Measurements from ENCODE around the gene ABCA2. TPM values are rescaled to one million over a fixed set of nuclear protein-coding genes. Genes with fewer than 3 reads are reported as not detected.

ABCA2 gene
- total RNA-seq, 1 donor from 2014 or later: 2.7 TPM

GRCh38 chr9:137076636-137077009 lies 48.6 kb upstream of the ABCA2 start:
- no peak for DNase-seq (ENCODE audit: low spot score)

GRCh38 chr9:137075275-137075775 lies 47.3 kb upstream of the ABCA2 start:
- Mint-ChIP-seq H3K27ac (no peak overlapping the region), H3K9me3 (no peaks in the 10 kb centered on the region), H3K4me1 (peaks cover 11% of the 10 kb centered on the region), H3K36me3 (no peaks in the 10 kb centered on the region), H3K27me3 (ENCODE audit: insufficient read depth, low read depth) (peaks cover 51% of the 10 kb centered on the region), H3K4me3 (no peak overlapping the region)
- Histone ChIP-seq H3K9ac (no peak overlapping the region), H3K4me1 (peaks cover 13% of the 10 kb centered on the region), H3F3A (ENCODE audit: low read depth) (peaks cover 32% of the 10 kb centered on the region), H3K36me3 (no peaks in the 10 kb centered on the region), H3K27ac (no peak overlapping the region), H3K27me3 (peaks cover 80% of the 10 kb centered on the region), H3K4me3 (no peak overlapping the region), H4K20me1 (ENCODE audit: low read depth) (peaks cover 21% of the 10 kb centered on the region), H3K79me2 (ENCODE audit: low read depth) (no peaks in the 10 kb centered on the region), H3K4me2 (no peak overlapping the region), H2AFZ (replicated peaks) (no peak overlapping the region), H3K9me3 (ENCODE audit: low read depth) (no peaks in the 10 kb centered on the region)
- DNase-seq (ENCODE audit: low spot score): no peak
- TF ChIP-seq, protein P1, sequence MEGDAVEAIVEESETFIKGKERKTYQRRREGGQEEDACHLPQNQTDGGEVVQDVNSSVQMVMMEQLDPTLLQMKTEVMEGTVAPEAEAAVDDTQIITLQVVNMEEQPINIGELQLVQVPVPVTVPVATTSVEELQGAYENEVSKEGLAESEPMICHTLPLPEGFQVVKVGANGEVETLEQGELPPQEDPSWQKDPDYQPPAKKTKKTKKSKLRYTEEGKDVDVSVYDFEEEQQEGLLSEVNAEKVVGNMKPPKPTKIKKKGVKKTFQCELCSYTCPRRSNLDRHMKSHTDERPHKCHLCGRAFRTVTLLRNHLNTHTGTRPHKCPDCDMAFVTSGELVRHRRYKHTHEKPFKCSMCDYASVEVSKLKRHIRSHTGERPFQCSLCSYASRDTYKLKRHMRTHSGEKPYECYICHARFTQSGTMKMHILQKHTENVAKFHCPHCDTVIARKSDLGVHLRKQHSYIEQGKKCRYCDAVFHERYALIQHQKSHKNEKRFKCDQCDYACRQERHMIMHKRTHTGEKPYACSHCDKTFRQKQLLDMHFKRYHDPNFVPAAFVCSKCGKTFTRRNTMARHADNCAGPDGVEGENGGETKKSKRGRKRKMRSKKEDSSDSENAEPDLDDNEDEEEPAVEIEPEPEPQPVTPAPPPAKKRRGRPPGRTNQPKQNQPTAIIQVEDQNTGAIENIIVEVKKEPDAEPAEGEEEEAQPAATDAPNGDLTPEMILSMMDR (IDR thresholded peaks at IDR 0.05): no peak
- TF ChIP-seq EZH2phosphoT487 (IDR thresholded peaks at IDR 0.05) (no peak), EZH2 (IDR thresholded peaks at IDR 0.05) (no peak)

More at GRCh38 chr9:137076636-137077009, 48.6 kb upstream of the ABCA2 start:
- Histone ChIP-seq H3K27ac (no peak overlapping the region), H3F3A (ENCODE audit: low read depth) (peaks cover 22% of the 10 kb centered on the region), H2AFZ (replicated peaks) (no peak overlapping the region), H3K27me3 (peaks cover 86% of the 10 kb centered on the region), H3K4me2 (peak overlapping the region; percentile 79), H3K36me3 (no peaks in the 10 kb centered on the region), H3K79me2 (ENCODE audit: low read depth) (no peaks in the 10 kb centered on the region), H4K20me1 (ENCODE audit: low read depth) (peaks cover 21% of the 10 kb centered on the region), H3K4me1 (peaks cover 7% of the 10 kb centered on the region), H3K9me3 (ENCODE audit: low read depth) (no peaks in the 10 kb centered on the region), H3K4me3 (no peak overlapping the region), H3K9ac (no peak overlapping the region)
- Mint-ChIP-seq H3K36me3 (no peaks in the 10 kb centered on the region), H3K4me1 (peaks cover 5% of the 10 kb centered on the region), H3K27me3 (ENCODE audit: insufficient read depth, low read depth) (peaks cover 46% of the 10 kb centered on the region), H3K27ac (no peak overlapping the region), H3K9me3 (no peaks in the 10 kb centered on the region), H3K4me3 (peak overlapping the region; percentile 77)
- TF ChIP-seq EZH2 (IDR thresholded peaks at IDR 0.05) (peak; percentile 74), EZH2phosphoT487 (IDR thresholded peaks at IDR 0.05) (peak; percentile 60)
- TF ChIP-seq, protein P1 (IDR thresholded peaks at IDR 0.05): no peak

- no peak overlapping the region for H3K4me3 ChIP-seq
- H3K27me3 ChIP-seq: peaks cover 79% of the 10 kb centered on the region
- Mint-ChIP-seq H3K4me1 (peaks cover 9% of the 10 kb centered on the region), H3K27ac (no peak overlapping the region), H3K9me3 (no peaks in the 10 kb centered on the region), H3K36me3 (no peaks in the 10 kb centered on the region), H3K4me3 (no peak overlapping the region), H3K27me3 (ENCODE audit: insufficient read depth, low read depth) (peaks cover 47% of the 10 kb centered on the region)
- no peak overlapping the region for H3K27ac ChIP-seq
- no peaks in the 10 kb centered on the region for H3K9me3 ChIP-seq (ENCODE audit: low read depth)
- no peak for TF ChIP-seq EZH2 (IDR thresholded peaks at IDR 0.05)
- H3K4me2 ChIP-seq: no peak overlapping the region
- no peak for DNase-seq (ENCODE audit: low spot score)
- no peaks in the 10 kb centered on the region for H3K79me2 ChIP-seq (ENCODE audit: low read depth)
- no peaks in the 10 kb centered on the region for H3K36me3 ChIP-seq
- H3K4me1 ChIP-seq: peaks cover 13% of the 10 kb centered on the region
- no peak overlapping the region for H2AFZ ChIP-seq (replicated peaks)
- H4K20me1 ChIP-seq (ENCODE audit: low read depth): peaks cover 21% of the 10 kb centered on the region
- no peak overlapping the region for H3K9ac ChIP-seq
- peaks cover 32% of the 10 kb centered on the region for H3F3A ChIP-seq (ENCODE audit: low read depth)
These were observed 46.7 kb upstream of the ABCA2 start for GRCh38 chr9:137074657-137075274.

DNA sequence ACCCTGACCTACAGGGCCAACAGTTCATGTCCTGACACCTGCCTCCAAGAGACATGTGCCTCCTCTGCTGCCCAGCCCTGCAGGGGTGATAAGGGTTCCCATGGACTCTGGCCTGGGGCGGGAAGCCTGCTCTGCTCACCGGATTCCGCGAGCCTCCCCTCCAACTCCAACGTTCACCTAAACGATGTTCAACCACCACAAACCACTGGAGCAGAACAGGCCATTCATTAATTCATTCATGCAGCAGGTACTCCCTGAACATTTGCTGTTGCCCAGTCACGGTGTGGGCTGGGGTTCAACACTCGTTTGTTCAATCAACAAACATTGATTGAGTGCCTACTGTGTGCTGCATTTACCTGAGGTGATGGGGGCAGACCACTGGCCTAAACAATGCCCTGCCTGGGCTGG lies 46.0 kb upstream of the ABCA2 start:
- no peak overlapping the region for H3K27ac Mint-ChIP-seq
- peaks cover 18% of the 10 kb centered on the region for H3K4me1 ChIP-seq

More for the DNA sequence above, 46.0 kb upstream of the ABCA2 start:
- TF ChIP-seq, protein P1 (IDR thresholded peaks at IDR 0.05): no peak
- no peak for TF ChIP-seq EZH2phosphoT487 (IDR thresholded peaks at IDR 0.05)
- no peak for TF ChIP-seq EZH2 (IDR thresholded peaks at IDR 0.05)
- H3F3A ChIP-seq (ENCODE audit: low read depth): peaks cover 26% of the 10 kb centered on the region
- H3K9me3 ChIP-seq (ENCODE audit: low read depth): no peaks in the 10 kb centered on the region
- no peaks in the 10 kb centered on the region for H3K36me3 ChIP-seq
- H3K9ac ChIP-seq: no peak overlapping the region
- H3K27ac ChIP-seq: no peak overlapping the region
- H3K9me3 Mint-ChIP-seq: no peaks in the 10 kb centered on the region
- peaks cover 79% of the 10 kb centered on the region for H3K27me3 ChIP-seq
- H3K27me3 Mint-ChIP-seq (ENCODE audit: insufficient read depth, low read depth): peaks cover 45% of the 10 kb centered on the region
- H3K4me2 ChIP-seq: no peak overlapping the region
- DNase-seq (ENCODE audit: low spot score): no peak
- no peak overlapping the region for H2AFZ ChIP-seq (replicated peaks)
- H3K4me1 Mint-ChIP-seq: peaks cover 8% of the 10 kb centered on the region
- no peak overlapping the region for H3K4me3 ChIP-seq
- H3K36me3 Mint-ChIP-seq: no peaks in the 10 kb centered on the region
- no peak overlapping the region for H3K4me3 Mint-ChIP-seq
- H3K79me2 ChIP-seq (ENCODE audit: low read depth): no peaks in the 10 kb centered on the region
- peaks cover 25% of the 10 kb centered on the region for H4K20me1 ChIP-seq (ENCODE audit: low read depth)
